Measurements from ENCODE around the gene PLAAT3. TPM values are rescaled to one million over a fixed set of nuclear protein-coding genes. Genes with fewer than 3 reads are reported as not detected.

The PLAAT3 gene
- total RNA-seq, 4 donors from 2014 or later, result 0.57 to 15.4 (median 4.5) TPM

- Histone ChIP-seq H3K4me3 (peak overlapping the region; percentile 31 to 73 (median 65)), H3K4me1 (peaks cover 4 to 54% (median 18%) of the 10 kb centered on the region in 3 donors), H3K27me3 (peaks cover 0 to 13% (median 0%) of the 10 kb centered on the region in 4 donors), H3K9me3 (no peaks in the 10 kb centered on the region), H3K36me3 (no peaks in the 10 kb centered on the region), H3K27ac (peak overlapping the region; percentile 60 to 88 (median 80))
- intact Hi-C loops (cut with DNase I), result no loop called here
- 4 to 12% methylated on average over 5 to 13 of the region's 45 CpGs for WGBS, 2 donors
- no peak for DNase-seq
- TF ChIP-seq POLR2A (IDR thresholded peaks at IDR 0.05) (no peak), CTCF (IDR thresholded peaks at IDR 0.05) (no peak)
Observed at GRCh38 chr11:63613517-63614135, 607 bp downstream of the PLAAT3 start.

GRCh38 chr11:63612181-63612580 is 2.1 kb downstream of the PLAAT3 start:
- no peak for TF ChIP-seq CTCF (IDR thresholded peaks at IDR 0.05)
- no peak for TF ChIP-seq POLR2A (IDR thresholded peaks at IDR 0.05)
- intact Hi-C loops (cut with DNase I), result no loop called here

GRCh38 chr11:63611395-63611747 is 2.9 kb downstream of the PLAAT3 start:
- Histone ChIP-seq H3K27ac (peak overlapping the region in 1 of 4 donors; percentile 60), H3K36me3 (no peaks in the 10 kb centered on the region), H3K9me3 (no peaks in the 10 kb centered on the region), H3K4me1 (peaks cover 4 to 54% (median 18%) of the 10 kb centered on the region in 3 donors), H3K27me3 (peaks cover 0 to 13% (median 0%) of the 10 kb centered on the region in 4 donors), H3K4me3 (no peak overlapping the region)
- TF ChIP-seq POLR2A (IDR thresholded peaks at IDR 0.05) (no peak), CTCF (IDR thresholded peaks at IDR 0.05) (no peak)
- 64 to 78% methylated on average over 1 of the region's 1 CpG for WGBS, 2 donors
- intact Hi-C loops (cut with DNase I), result no loop called here
- no peak for DNase-seq

More at GRCh38 chr11:63612181-63612580, 2.1 kb downstream of the PLAAT3 start:
- H3K27me3 ChIP-seq, result peaks cover 0 to 13% (median 0%) of the 10 kb centered on the region in 4 donors
- DNase-seq, result no peak
- no peaks in the 10 kb centered on the region for H3K9me3 ChIP-seq
- H3K4me3 ChIP-seq, result no peak overlapping the region
- no peaks in the 10 kb centered on the region for H3K36me3 ChIP-seq
- H3K27ac ChIP-seq, result peak overlapping the region in 1 of 4 donors; percentile 81
- H3K4me1 ChIP-seq, result peaks cover 4 to 54% (median 18%) of the 10 kb centered on the region in 3 donors

GRCh38 chr11:63610604-63611394 is 3.4 kb downstream of the PLAAT3 start:
- 68 to 78% methylated on average over 12 to 14 of the region's 14 CpGs for WGBS, 2 donors
- Histone ChIP-seq H3K4me1 (peaks cover 4 to 54% (median 18%) of the 10 kb centered on the region in 3 donors), H3K27me3 (peaks cover 0 to 13% (median 0%) of the 10 kb centered on the region in 4 donors), H3K27ac (peak overlapping the region in 2 of 4 donors; percentile 2 to 60), H3K36me3 (no peaks in the 10 kb centered on the region), H3K9me3 (no peaks in the 10 kb centered on the region), H3K4me3 (peak overlapping the region in 1 of 4 donors; percentile 0)
- intact Hi-C loops (cut with DNase I), result no loop called here
- DNase-seq, result no peak
- TF ChIP-seq POLR2A (IDR thresholded peaks at IDR 0.05), result no peak
- peak in 1 of 6 experiments; percentile 4 for TF ChIP-seq CTCF (IDR thresholded peaks at IDR 0.05)
